Thoracic aorta (tissue), 2 donors: ENCODE data around the gene PDGFD. TPM values are rescaled to one million over a fixed set of nuclear protein-coding genes. Genes with fewer than 3 reads are reported as not detected.
"Not testable (repeated sequence)": the region's sequence is repeated elsewhere in the genome, so short reads cannot be mapped to it uniquely, and the experiment has no call there.

ENCODE experiments used
- ATAC-seq: fragments of 150-250 bp; one replicate; pipeline ENCODE4 v1.8.0; 2017; ENCODE audit warnings: low read depth; ENCODE audit not compliant: insufficient number of reproducible peaks, low FRiP score
- DNase-seq: peaks from one replicate; pipeline ENCODE4 v3.0.0-alpha.2; 2020; ENCODE audit warnings: low spot score
- H3K27ac ChIP-seq, 2 donors: fragments of 200-600 bp; sonication (generic); 1 replicate in 1 of 2; 2 replicates in 1 of 2; pipeline ENCODE4 v1.5.1; 2016; ENCODE audit warnings: mild to moderate bottlenecking in 2 of 2, moderate library complexity in 2 of 2
- H3K27me3 ChIP-seq: fragments of 200-600 bp; sonication (generic); replicated peaks from 2 replicates; pipeline ENCODE4 v1.6.0; 2016; ENCODE audit warnings: mild to moderate bottlenecking; ENCODE audit not compliant: insufficient read depth
- H3K36me3 ChIP-seq: fragments of 200-600 bp; sonication (generic); one replicate; pipeline ENCODE4 v1.5.1; 2016
- H3K4me1 ChIP-seq, 2 donors: fragments of 200-600 bp; sonication (generic); 1 replicate in 1 of 2; 2 replicates in 1 of 2; pipeline versions ENCODE4 v1.5.1 to v1.6.0; 2016; ENCODE audit warnings: low read depth in 2 of 2, mild to moderate bottlenecking in 1 of 2; ENCODE audit not compliant: control insufficient read depth in 1 of 2
- H3K4me3 ChIP-seq: fragments of 200-600 bp; sonication (generic); 2 replicates; pipeline ENCODE4 v1.5.1; 2016; ENCODE audit warnings: mild to moderate bottlenecking
- H3K9me3 ChIP-seq: fragments of 200-600 bp; sonication (generic); 2 replicates; pipeline ENCODE4 v1.5.1; 2016
- CTCF ChIP-seq: fragments of 200-600 bp; sonication (generic); IDR thresholded peaks from one replicate; pipeline ENCODE4 v1.5.1; 2019; ENCODE audit warnings: antibody characterized with exemption
- total RNA-seq, 2 donors: library from RNA; depleted of rRNA; stranded (reverse); fragments of >200 nt; gene quantifications; one replicate each; pipeline versions ENCODE4 v1.1.0 to v1.2.3, GENCODE V29; 2016

PDGFD gene
- total RNA-seq, 2 donors from 2014 or later = 135 to 152 TPM

- TF ChIP-seq CTCF = no peak
- Histone ChIP-seq H3K27ac (no peak overlapping the region), H3K4me1 (peaks cover 0 to 6% of the 10 kb centered on the region in 2 donors), H3K9me3 (no peaks in the 10 kb centered on the region), H3K4me3 (no peak overlapping the region), H3K36me3 (no peaks in the 10 kb centered on the region), H3K27me3 (no peaks in the 10 kb centered on the region)
- ATAC-seq (no peak), DNase-seq (no peak)
Observed at GRCh38 chr11:104054911-104055529, 108.9 kb downstream of the PDGFD start.

GRCh38 chr11:104053743-104054478, 110.0 kb downstream of the PDGFD start:
- Histone ChIP-seq H3K4me1 (peaks cover 0 to 6% of the 10 kb centered on the region in 2 donors), H3K4me3 (no peak overlapping the region), H3K27ac (no peak overlapping the region), H3K36me3 (no peaks in the 10 kb centered on the region), H3K9me3 (no peaks in the 10 kb centered on the region), H3K27me3 (no peaks in the 10 kb centered on the region)
- TF ChIP-seq CTCF = no peak
- no peak for DNase-seq
- ATAC-seq = no peak

GRCh38 chr11:104051778-104052177, 112.2 kb downstream of the PDGFD start:
- no peak overlapping the region for H3K27ac ChIP-seq
- TF ChIP-seq CTCF = no peak
- H3K9me3 ChIP-seq = no peaks in the 10 kb centered on the region
- H3K27me3 ChIP-seq = no peaks in the 10 kb centered on the region
- DNase-seq = no peak
- no peak overlapping the region for H3K4me3 ChIP-seq
- no peaks in the 10 kb centered on the region for H3K36me3 ChIP-seq
- ATAC-seq = no peak
- peaks cover 0 to 6% of the 10 kb centered on the region in 2 donors for H3K4me1 ChIP-seq

GRCh38 chr11:104049116-104049515, 114.8 kb downstream of the PDGFD start:
- Histone ChIP-seq H3K27ac (no peak overlapping the region), H3K36me3 (no peaks in the 10 kb centered on the region), H3K4me1 (peaks cover 0 to 6% of the 10 kb centered on the region in 2 donors), H3K4me3 (no peak overlapping the region), H3K9me3 (no peaks in the 10 kb centered on the region), H3K27me3 (no peaks in the 10 kb centered on the region)
- ATAC-seq (no peak), DNase-seq (no peak)
- no peak for TF ChIP-seq CTCF

GRCh38 chr11:104046858-104047257, 117.1 kb downstream of the PDGFD start:
- not testable (repeated sequence) for DNase-seq, H3K27me3 ChIP-seq, H3K4me3 ChIP-seq, H3K36me3 ChIP-seq, ATAC-seq, H3K9me3 ChIP-seq, H3K27ac ChIP-seq, H3K4me1 ChIP-seq
